ENCODE measurements around the gene GPX1. TPM values are rescaled to one million over a fixed set of nuclear protein-coding genes. Genes with fewer than 3 reads are reported as not detected.
A peak's percentile ranks its signal among the peaks of the same experiment; 100 is the strongest.
"Not testable (repeated sequence)": the region's sequence is repeated elsewhere in the genome, so short reads cannot be mapped to it uniquely, and the experiment has no call there.

Gene GPX1
- polyA plus RNA-seq (ENCODE audit: insufficient read length): 126 TPM

DNA sequence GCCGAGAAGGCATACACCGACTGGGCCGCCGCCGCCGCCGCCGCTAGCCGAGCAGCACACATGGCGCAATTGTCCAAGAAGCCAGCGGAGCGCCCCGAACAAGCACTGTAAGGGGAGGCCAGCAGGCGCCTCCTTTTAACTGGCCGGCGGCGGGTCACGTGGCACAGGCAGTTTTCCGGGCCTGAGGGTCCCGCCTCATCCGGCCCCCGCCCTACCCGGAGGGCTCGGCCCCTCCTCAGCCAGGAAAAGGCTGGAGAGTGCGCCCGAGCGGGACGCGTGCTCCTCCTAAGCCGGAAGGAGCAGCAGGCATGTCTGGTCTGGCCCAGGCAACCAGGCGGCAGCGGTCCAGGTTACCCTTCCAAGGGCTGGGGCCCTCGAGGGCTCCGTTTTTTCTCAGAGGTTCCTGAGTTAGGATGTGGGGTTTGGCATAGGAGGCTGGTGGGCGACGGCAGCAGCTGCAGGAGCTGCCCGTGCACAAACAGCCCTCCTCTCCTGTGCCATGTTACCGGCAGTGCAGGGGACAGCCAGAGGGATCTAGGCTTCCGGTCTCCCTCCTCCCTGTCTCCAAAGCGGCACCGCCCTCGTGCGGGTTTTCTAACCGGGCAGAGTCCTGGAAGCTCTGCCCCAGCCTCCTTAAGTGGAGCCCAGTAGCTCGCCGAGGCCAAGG, at the start of gene GPX1:
TSS of gene GPX1 (minus strand) at position 137 of the 667 bp plus-strand sequence. CDS start at position 62, 75 bp downstream.
- peak; percentile 67 for DNase-seq (ENCODE audit: low read depth)

DNA sequence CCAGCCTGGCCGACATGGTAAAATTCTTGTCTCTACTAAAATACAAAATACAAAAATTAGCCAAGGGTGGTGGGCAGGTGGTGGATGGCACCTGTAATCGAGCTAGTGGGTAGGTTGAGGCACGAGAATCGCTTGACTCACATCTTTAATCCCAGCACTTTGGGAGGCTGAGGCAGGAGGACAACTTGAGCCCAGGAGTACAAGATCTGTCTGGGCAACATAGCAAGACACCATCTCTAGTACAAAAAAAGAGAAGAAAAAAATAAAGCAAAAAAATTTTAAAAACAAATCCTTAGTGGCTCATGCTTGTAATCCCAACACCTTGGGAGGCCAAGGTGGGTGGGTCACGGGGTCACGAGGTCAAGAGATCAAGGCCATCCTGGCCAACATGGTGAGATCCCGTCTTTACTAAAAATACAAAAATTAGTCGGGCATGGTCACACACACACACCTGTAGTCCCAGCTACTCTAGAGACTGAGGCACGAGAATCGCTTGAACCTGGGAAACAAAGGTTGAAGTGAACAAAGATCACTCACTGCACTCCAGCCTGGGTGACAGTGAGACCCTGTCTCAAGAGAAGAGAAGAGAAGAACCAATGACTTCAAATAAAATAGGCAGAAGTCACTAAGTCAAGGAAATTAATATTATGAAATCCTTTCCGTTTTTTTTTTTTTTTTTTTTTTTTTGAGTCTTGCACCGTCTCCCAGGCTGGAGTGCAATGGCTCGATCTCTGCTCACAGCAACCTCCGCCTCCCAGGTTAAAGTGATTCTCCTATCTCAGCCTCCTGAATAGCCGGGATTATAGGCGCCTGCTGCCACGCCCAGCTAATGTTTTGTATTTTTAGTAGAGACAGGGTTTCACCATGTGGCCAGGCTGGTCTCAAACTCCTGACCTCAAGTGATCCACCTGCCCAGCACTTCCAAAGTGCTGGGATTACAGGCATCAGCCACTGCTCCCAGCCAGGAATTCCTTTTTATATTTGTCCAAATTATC, 48.7 kb upstream of the GPX1 start:
- no peak for DNase-seq (ENCODE audit: low read depth)

DNA sequence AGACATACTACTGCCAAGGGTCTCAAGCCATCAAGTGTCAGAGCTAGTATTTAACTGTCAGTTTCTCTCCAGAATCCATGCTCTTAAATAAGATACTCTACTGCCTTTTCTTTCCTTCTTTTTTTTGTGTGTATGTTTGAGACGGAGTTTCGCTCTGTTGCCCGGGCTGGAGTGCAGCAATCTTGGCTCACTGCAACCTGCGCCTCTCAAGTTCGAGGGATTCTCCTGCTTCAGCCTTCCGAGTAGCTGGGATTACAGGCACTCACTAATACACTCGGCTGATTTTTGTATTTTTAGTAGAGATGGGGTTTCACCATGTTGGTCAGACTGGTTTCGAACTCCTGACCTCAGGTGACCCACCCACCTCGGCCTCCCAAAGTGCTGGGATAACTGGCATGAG, 47.4 kb upstream of the GPX1 start:
- DNase-seq (ENCODE audit: low read depth): not testable (repeated sequence)

DNA sequence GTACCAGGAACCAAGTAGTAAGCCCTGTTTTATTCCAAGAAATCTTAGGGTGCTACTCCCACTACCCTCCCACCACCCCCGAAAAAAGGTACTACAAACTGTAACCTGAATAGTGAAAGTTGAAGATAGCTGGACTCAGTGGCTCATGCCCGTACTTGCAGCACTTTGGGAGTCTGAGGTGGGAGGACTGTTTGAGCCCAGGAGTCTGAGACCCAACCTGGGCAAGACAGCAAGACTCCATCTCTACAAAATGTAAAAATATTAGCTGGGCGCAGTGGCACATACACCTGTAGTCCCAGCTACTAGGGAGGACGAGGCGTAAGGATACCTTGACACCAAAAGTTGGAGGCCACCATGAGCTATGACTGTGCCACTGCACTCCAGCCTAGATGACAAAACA, 45.7 kb upstream of the GPX1 start:
- DNase-seq (ENCODE audit: low read depth): no peak

DNA sequence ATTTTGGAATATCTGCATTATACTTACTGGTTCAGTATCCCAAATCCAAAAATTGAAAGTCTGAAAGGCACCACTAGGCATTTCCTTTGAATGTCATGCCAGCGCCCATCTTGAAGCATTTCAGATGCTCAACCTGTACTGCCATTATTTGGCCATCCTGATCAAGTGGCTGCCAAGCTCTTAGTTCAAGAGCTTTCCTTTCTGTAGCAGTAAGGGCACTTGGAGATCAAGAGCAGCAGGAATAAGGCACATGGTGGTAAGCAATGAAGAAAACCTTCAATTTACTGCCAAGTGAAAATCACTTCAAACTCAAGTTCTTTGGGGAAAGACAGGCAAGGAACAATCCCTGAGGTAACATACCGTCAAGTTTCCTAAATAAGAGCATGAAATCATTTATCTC, 43.6 kb upstream of the GPX1 start:
- no peak for DNase-seq (ENCODE audit: low read depth)

DNA sequence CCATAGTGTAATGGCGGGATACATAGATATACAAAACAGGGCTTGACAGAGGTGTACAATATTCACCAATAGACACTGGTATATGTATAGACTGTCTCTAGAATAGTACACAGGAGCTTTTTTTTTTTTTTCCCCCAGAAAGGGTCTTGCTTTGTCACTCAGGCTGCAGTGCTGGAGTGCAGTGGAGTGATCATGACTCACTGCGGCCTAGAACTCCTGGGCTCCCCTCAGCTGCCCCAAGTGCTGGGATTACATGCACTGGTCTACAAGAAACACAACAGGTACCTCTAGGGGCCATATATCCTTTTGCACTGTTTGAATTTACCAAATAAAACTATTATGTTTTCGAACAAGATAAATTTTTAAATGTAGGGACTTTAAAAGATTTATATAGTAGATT, 41.3 kb upstream of the GPX1 start:
- DNase-seq (ENCODE audit: low read depth): no peak

DNA sequence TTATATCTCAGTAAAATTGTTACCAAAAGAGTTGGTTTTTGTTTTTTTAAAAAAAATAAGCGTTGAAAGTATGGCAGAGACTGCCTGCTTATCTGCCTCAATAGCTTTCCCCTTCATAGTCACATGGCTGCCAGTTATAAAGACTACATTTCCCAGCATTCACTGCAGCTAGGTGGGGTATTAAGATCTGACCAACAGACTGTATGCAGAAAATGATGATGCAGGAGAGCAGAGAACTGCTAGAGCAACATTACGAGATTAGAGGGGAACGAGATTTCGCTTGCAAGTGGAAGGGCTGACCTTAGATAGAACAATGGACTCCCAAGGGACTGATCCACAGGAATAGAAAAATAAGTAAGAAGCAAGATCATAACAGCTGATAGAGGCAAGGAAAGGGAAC, 39.3 kb upstream of the GPX1 start:
- no peak for DNase-seq (ENCODE audit: low read depth)

DNA sequence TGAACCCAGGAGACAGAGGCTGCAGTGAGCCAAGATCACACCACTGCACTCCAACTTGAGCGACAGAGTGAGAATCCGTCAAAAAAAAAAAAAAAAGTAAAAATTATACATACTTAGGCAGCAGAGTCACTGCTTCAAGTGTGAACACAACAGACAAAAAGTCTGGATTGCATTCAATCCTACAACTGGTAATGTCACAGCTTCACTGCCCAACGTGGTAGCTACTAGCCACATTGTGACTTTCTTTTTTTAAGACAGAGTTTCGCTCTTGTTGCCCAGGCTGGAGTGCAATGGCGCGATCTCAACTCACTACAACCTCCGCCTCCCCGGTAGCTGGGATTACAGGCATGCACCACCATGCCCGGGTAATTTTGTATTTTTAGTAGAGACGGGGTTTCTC, 33.2 kb upstream of the GPX1 start:
- DNase-seq (ENCODE audit: low read depth): not testable (repeated sequence)

DNA sequence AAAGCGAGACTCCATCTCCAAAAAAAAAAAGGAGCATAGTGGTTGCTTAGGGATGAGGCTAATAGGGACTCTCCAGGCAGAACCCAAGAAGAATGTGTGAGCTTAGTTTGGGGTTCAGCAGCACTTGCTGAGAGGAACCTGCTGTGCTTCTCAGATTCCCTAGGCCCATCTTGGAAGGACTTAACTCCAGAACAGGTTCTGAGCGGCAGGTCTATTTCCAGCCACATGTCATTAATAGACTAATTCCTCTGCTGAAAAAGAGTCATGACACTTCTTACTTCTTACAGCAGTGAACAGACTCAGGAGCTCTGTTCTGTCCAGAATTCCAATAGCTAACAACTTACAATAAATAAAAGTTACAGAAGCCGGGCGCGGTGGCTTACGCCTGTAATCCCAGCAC, 31.1 kb upstream of the GPX1 start:
- DNase-seq (ENCODE audit: low read depth): no peak

DNA sequence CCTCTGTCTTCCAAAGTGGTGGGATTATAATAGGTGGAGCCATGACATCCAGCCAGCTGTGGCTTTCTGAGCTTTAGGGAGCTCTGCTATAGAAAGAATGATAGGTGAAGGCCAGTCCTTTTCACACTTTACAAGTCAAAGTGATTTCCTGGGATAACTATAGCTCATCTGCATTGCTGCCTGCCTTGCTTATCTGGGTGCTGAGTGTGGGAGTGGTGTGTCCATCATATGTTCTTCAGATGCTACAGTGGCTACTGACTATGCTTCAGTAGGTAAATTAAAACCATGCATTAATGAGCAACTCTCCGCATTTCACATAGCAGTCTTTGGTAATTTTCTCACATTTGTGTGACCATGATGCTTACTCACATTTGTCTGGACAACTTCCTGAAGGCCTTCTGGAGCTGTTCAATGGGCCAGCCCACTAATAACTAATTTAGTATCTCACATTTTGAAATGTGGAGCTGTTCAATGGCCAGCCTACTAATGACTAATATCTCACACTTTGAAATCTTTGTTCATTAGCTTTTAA, 30.2 kb upstream of the GPX1 start:
- no peak for DNase-seq (ENCODE audit: low read depth)

DNA sequence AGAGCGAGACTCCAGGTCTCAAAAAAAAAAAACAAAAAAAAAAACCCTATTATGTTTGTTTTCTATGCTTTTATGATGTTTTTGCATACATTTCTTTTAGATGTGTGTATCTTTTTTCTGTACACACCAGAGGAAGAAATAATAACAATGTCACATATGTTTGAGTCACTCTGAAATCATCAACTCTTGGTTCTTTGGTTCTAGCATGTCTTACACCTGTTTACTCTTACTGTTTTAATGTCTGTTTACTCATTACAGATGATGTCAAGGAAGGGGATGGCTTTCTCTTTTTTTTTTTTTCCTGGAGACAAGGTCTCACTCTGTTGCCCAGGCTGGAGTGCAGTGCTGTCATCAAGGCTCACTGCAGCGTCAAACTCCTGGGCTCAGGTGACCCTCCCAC, 29.6 kb upstream of the GPX1 start:
- DNase-seq (ENCODE audit: low read depth): no peak

DNA sequence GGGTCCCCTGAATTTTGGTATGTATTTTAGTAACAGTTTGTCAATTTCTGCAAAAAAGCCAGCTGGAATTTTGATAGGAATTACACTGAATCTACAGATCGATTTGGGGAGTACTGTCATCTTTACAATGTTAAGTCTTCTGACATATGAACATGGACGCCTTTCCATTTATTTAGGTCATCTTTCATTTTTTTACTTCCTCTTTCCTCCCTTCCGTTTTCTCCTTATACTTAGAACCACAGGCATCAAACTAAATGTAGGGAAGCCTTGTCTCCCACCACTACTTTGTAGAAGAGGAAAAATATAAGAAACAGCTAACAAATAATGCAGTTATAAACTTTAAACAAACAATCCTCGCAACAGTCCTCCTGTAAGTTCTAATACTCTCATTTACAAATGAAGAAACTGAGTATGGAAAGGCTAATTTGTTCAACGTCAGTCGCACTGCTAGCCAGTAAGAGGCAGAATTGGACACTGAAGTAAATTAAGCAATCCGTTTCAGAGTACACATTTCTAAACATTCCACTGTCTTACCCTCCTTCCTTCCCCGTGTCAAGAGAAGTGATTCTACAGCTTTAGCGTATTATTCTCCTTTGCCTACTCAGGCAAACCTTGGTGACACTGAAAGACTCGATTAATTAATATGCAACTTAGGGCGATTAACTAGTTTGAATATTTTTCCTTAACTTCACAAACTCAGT, 28.1 kb upstream of the GPX1 start:
- no peak for DNase-seq (ENCODE audit: low read depth)

DNA sequence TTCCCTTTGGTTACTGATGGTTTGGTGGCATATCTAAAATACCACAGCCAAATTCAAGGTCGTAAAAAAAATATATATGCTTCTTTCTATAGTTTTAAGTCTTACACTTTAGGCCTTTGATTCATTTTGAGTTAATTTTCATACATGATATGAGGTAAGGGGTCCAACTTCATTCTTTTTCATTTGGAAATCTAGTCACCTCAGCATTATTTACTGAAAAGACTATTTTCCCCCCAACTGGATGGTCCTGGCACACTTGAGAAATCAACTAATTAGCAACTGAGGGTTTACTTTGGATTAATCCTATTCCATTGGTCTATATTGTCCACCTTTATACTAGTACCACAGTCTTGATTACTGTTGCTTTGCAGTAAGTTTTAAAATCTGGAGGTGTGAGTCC, 27.5 kb upstream of the GPX1 start:
- DNase-seq (ENCODE audit: low read depth): no peak

DNA sequence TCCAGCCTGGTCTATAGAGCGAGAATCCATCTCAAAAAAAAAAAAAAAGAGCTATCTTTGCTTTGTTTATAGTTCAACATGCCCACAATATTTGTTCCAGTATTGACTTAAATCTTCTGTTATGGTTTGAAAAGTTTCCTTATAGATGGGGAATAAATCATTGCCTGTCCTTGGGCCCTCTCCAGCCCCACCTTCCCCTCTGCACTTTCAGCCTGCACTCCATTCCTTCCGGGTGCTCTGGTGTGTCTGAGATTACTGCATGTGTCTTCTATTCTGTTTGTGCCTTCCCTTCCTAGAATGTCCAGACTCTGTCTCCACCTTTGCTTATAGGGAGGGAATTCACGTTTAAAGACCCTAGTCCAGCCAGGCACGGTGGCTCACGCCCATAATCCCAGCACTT, 25.2 kb upstream of the GPX1 start:
- no peak for DNase-seq (ENCODE audit: low read depth)

DNA sequence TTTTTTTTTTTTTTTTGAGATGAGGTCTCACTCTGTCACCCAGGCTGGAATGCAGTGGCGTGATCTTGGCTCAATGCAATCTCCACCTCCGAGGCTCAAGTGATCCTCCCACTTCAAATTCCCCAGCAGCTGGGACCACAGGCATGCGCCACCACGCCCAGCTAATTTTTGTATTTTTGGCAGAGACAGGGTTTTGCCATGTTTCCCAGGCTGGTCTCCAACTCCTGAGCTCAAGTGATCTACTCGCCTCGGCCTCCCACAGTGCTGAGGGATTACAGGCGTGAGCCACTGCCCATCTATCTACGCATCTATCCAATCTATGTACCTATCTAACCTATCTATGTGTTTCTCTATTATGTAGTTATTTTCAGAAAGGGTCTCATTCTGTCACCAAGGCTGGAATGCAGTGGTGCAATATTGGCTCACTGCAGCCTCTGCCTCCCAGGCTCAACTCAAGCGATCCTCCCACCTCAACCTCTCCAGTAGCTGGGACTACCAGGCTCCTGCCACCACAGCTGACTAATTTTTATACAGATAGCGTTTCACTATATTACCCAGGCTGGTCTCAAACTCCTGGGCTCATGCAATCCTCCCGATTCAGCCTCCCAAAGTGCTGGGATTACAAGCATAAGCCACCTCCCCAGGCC, 20.2 kb upstream of the GPX1 start:
- no peak for DNase-seq (ENCODE audit: low read depth)

DNA sequence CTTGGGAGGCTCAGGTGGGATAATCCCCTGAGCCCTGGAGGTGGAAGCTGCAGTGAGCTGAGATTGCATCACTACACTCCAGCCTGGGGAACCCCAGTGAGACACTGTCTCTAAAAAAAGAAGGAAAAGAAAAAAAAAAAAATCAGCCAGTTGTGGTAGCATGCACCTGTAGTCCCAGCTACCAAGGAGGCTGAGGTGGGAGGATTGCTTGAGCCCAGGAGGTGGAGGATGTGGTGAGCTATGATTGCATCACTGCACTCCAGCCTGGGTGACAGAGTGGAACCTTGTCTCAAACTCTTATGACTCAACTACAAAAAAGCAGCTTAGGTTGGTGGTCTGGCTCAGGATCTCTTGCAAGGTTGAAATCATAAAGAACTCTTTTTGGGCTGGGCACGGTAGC, 19.3 kb upstream of the GPX1 start:
- DNase-seq (ENCODE audit: low read depth): no peak

DNA sequence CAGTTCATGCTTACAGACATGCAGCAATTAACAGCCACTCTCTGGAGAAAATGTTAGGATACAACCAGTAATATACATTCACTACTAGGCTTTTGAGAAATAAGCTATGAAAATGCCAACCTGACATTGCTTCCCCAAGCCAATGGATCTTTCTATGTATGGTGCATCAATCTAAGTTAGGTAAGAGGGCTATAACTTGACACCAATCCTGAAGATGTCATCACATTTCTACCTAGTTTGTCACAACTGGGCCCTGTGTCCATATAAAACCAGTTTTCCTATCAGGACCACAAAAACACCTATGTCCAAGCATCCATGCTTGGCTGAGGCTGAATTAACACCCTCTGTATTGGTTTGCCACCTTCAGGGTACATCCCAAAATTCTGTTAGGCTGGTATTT, 13.8 kb upstream of the GPX1 start:
- DNase-seq (ENCODE audit: low read depth): no peak

DNA sequence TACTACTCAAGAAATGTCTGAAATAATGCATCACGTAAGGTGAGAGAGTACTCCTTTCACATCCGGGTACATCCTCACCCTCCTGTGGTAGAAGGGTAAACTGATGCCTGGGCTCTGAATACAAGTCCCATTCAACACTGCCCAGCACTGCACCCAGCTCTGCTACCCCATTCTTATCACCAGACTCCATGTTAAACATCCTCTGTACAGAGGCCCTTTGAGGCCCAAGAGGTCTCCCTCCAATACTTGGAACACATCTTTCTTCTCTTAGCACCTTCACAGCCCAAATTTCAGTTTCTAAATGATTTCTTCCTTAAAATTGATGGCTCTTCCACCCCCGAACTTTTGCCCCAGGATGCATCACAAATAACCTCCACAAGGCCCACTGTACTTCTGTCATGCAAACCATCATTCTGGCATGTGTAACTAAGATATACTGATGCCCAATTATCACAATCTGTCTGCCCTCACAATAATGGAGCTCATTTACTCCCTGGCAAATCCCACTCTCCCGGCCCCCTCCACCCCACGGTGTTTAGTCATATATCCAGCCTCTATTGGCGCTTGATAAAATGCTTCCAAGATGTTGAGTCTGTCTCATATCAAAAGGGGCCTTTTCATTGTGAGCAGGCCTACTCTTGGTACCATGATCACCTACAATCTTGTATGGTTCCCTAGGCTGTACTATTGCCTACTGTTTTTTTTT, 12.6 kb upstream of the GPX1 start:
- no peak for DNase-seq (ENCODE audit: low read depth)

DNA sequence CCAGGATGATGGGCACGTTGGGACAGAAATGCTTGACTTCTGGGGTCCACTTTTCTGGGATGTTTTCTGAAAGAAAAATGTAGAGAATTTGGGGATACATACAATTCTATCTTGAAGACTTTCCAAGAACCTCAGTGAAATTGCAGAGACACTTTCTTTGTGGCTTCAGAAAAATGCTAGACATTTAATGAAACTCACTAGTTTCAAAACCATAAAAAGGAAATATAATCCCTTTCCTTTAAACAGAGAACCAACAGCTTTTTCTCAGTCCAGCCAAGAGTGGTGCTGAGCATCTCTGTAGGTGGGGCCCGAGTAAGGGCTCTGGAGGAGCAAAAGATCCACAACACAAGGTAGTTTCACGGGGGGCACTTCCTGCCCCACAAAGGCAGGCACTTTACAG, 4.4 kb upstream of the GPX1 start:
- no peak for DNase-seq (ENCODE audit: low read depth)

DNA sequence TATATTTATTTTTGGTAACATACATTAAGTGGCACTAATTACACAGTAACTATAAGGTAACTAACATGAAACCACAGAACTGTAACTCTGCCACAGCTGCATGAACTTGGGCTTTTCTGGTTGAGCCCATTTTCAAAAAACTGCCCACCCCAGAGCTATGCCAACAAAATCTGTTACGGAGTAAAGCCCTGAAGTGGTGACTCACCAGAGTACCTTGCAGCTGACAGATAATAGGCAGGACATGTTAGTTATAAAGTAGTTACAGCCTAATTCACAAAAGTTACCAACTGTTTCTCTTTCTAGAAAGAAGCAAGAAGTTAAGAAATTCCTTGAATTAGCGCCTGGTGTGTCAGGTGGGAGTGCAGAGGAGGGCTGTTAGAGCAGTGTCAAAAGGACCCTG, 1.5 kb upstream of the GPX1 start:
- DNase-seq (ENCODE audit: low read depth): no peak

DNA sequence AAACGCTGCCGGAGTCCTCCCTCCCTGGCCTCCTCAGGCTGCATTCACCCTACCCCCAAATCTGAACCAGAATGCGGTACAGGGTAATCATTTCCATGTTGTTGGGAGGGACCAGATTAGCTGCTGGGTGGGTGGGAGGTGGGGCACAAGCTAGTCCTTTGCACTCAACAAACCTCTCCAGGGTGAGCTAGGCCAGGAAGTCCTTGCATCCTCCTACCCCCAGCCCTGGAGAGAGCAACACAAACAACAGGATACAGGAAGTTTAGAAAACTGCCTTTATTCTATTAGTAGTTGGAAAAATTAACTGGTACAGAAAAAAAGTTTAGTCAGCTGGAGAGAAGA, 702 bp upstream of the GPX1 start:
- no peak for DNase-seq (ENCODE audit: low read depth)
